NCI-H526 treated with DMSO at 0.1 percent for 48 hours (cell line): ENCODE data around the gene TMEM200A.

Experiments
- DNase-seq: peaks from one replicate; lab custom pipeline; 2025; lab: John Stamatoyannopoulos, UW

Gene TMEM200A

GRCh38 chr6:130489514-130489913 is 123.7 kb downstream of the TMEM200A start:
- no peak for DNase-seq
